ENCODE data around the gene DGKE.

The DGKE gene

GRCh38 chr17:56833057-56833808 lies 718 bp upstream of the DGKE start (continued):
- 0 out of 2 replicates have a peak, but pooled peaks have one; percentile 13 for TF ChIP-seq PRDM4 (tag by site-specific recombination; IDR thresholded peaks at IDR 0.05)
- TF ChIP-seq ZBTB6 (tag by site-specific recombination; IDR thresholded peaks at IDR 0.05): no peak
- no peak for TF ChIP-seq ZBTB21 (tag by site-specific recombination; IDR thresholded peaks at IDR 0.05)
- no peak for TF ChIP-seq KLF16 (tag by site-specific recombination; IDR thresholded peaks at IDR 0.05)
- no peak for TF ChIP-seq REPIN1 (tag by site-specific recombination; IDR thresholded peaks at IDR 0.05; ENCODE audit: low read depth)
- TF ChIP-seq ZNF707 (tag by site-specific recombination; IDR thresholded peaks at IDR 0.05): no peak
- no peak for TF ChIP-seq ZNF521 (tag by site-specific recombination; IDR thresholded peaks at IDR 0.05)
- no peak for TF ChIP-seq ZNF354C (tag by site-specific recombination; IDR thresholded peaks at IDR 0.05; ENCODE audit: borderline replicate concordance, low read depth)
- TF ChIP-seq ZNF121 (tag by site-specific recombination; IDR thresholded peaks at IDR 0.05): no peak
- TF ChIP-seq REST (tag by site-specific recombination; IDR thresholded peaks at IDR 0.05): peak; percentile 34; the same call in 1 of the 2 replicates
- no peak for TF ChIP-seq MEIS1 (CRISPR knock-in tag; IDR thresholded peaks at IDR 0.05; ENCODE audit: borderline replicate concordance)
- TF ChIP-seq ZNF350 (tag by site-specific recombination; IDR thresholded peaks at IDR 0.05): no peak
- no peak for TF ChIP-seq ZNF223 (tag by site-specific recombination; IDR thresholded peaks at IDR 0.05)
- no peak for TF ChIP-seq ZNF544 (tag by site-specific recombination; IDR thresholded peaks at IDR 0.05)
- TF ChIP-seq ZNF184 (tag by site-specific recombination; IDR thresholded peaks at IDR 0.05): no peak
- no peak for TF ChIP-seq HOXD13 (CRISPR knock-in tag; IDR thresholded peaks at IDR 0.05; ENCODE audit: borderline replicate concordance)
- TF ChIP-seq ZNF610 (tag by site-specific recombination; IDR thresholded peaks at IDR 0.05; ENCODE audit: borderline replicate concordance): no peak
- peak; percentile 63; the same call in 1 of the 2 replicates for TF ChIP-seq OSR2 (tag by site-specific recombination; IDR thresholded peaks at IDR 0.05)
- TF ChIP-seq ZNF677 (tag by site-specific recombination; IDR thresholded peaks at IDR 0.05): no peak; the same call in 1 of the 2 replicates
- TF ChIP-seq KLF7 (tag by site-specific recombination; IDR thresholded peaks at IDR 0.05; ENCODE audit: borderline replicate concordance): 0 out of 2 replicates have a peak, but pooled peaks have one; percentile 37
- TF ChIP-seq ZNF488 (tag by site-specific recombination; IDR thresholded peaks at IDR 0.05): no peak
- TF ChIP-seq ZNF148 (tag by site-specific recombination; IDR thresholded peaks at IDR 0.05; ENCODE audit: borderline replicate concordance): no peak
- TF ChIP-seq ZSCAN18 (tag by site-specific recombination; IDR thresholded peaks at IDR 0.05): no peak
- no peak for TF ChIP-seq BCL6B (tag by site-specific recombination; IDR thresholded peaks at IDR 0.05)

Measured in HEK293 (cell line).